IPS DF 6.9 (cell line): ENCODE data around the gene ISLR2.

ENCODE experiments used
- DNase-seq: peaks from one replicate; pipeline ENCODE4 v3.0.0-alpha.2; 2013; ENCODE audit warnings: low read depth, low spot score
- H3K27ac ChIP-seq: one replicate; pipeline ENCODE4 v1.5.1; 2013; ENCODE audit warnings: low read length, control low read depth
- H3K27me3 ChIP-seq: 2 replicates; pipeline ENCODE4 v1.6.1; 2013; ENCODE audit warnings: mild to moderate bottlenecking, low read length; ENCODE audit not compliant: control insufficient read depth, insufficient read depth
- H3K36me3 ChIP-seq: 2 replicates; pipeline ENCODE4 v1.6.1; 2013; ENCODE audit warnings: low read length; ENCODE audit not compliant: control insufficient read depth, insufficient read depth
- H3K4me1 ChIP-seq: 2 replicates; pipeline ENCODE4 v1.6.1; 2013; ENCODE audit warnings: low read length; ENCODE audit not compliant: control insufficient read depth, insufficient read depth
- H3K4me3 ChIP-seq: 2 replicates; pipeline ENCODE4 v1.5.1; 2013; ENCODE audit warnings: mild to moderate bottlenecking, low read length
- H3K9me3 ChIP-seq: 2 replicates; pipeline ENCODE4 v1.6.1; 2013; ENCODE audit warnings: low read length, inconsistent platforms; ENCODE audit not compliant: control insufficient read depth, insufficient read depth
- WGBS: extraction: QIAGEN DNeasy Blood & Tissue Kit; methylation state at CpG from one replicate; pipeline ENCODE4 v1.1.7; 2013; ENCODE audit warnings: mixed read lengths, missing lambda C conversion rate; ENCODE audit not compliant: insufficient read length, insufficient coverage; 5-methylcytosine and 5-hydroxymethylcytosine counted together

The ISLR2 gene

DNA sequence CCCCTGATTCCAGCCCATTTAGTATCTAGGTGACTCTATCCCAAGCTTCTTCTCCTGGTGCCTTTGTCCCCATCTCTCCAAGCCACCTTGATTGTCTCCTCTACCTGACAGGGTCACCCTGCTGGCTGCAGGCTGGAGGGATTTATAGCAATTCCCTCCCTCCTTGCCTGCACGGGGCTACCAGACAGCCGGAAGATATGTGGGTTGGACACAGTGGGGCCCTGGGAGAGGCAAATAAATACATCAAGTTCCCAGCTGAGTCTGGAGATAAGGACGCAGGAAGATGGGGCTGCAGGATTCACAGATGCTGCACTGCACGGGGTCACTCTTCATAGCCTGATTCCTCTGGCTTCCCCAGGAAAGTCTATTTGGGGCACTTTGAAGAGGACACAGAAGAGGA lies 9.3 kb upstream of the ISLR2 start:
- no peaks in the 10 kb centered on the region for H3K27me3 ChIP-seq
- no CpG with 5 or more reads among the region's 4 CpGs for WGBS

DNA sequence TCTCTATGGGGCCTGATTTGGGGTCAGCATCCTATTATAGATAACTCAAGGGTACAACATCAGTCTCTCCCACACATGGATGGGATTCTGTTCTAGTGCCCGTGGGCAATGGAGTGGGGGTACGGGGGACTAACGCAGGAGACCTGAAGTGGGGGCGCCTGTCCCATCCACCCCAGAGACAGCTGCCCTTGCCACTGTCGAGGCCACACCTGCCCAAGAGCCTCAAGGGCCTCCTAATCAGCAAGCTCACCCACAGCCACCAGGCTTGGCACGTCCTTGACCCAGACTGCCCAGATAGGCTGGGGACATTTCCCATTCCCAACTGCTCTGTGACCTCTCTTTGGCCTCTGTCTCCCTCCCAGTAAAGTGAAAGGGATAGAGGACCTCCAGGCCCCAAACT lies 8.5 kb upstream of the ISLR2 start:
- DNase-seq, result no peak
- WGBS, result no CpG with 5 or more reads among the region's 6 CpGs

More for the DNA sequence above, 9.3 kb upstream of the ISLR2 start:
- no peaks in the 10 kb centered on the region for H3K36me3 ChIP-seq
- no peak for DNase-seq
- no peak overlapping the region for H3K27ac ChIP-seq
- H3K4me1 ChIP-seq, result peaks cover 3% of the 10 kb centered on the region
- no peak overlapping the region for H3K4me3 ChIP-seq
- H3K9me3 ChIP-seq, result no peaks in the 10 kb centered on the region

DNA sequence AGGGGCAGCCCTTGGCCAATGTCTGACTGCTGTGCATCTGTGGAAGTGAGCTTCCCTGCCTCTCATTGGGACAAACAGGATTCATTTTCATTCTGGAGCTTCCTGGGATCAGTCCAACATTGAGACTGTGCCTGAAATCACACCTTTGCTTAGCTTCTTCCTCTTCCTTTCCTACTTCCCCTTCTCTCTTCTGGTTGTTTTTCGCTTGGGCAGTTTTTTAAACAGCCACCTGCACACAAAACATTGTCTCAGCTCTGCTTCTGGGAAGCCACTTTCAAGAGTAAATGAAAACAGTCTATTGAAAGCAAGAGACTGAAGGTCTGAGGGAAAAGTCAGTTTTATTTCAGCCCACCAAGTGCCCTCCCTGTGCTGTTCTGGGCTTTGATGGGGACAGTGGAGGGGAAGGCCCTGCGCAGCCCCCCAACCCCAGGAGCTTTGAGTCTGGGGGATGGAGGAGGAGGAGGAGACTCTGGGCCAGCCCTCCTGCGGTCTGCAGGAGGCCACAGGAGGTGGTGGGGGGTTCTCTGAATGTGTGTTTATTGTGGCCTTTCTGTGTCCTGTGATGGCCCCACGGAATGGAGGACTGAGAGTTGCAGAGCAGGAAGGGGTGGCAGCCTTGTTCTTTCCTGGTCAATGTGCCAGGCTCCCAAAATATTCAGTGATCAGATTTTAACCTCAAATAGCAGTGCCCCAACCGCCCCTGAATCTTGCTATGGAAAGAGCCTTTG lies 7.8 kb upstream of the ISLR2 start:
- no peaks in the 10 kb centered on the region for H3K36me3 ChIP-seq
- WGBS, result no CpG with 5 or more reads among the region's 5 CpGs
- no peaks in the 10 kb centered on the region for H3K9me3 ChIP-seq
- H3K27me3 ChIP-seq, result no peaks in the 10 kb centered on the region; the same call in 1 of the 2 replicates
- H3K27ac ChIP-seq, result no peak overlapping the region
- H3K4me1 ChIP-seq, result peaks cover 3% of the 10 kb centered on the region
- no peak overlapping the region for H3K4me3 ChIP-seq
- no peak for DNase-seq

More for the DNA sequence above, 8.5 kb upstream of the ISLR2 start:
- Histone ChIP-seq H3K27ac (no peak overlapping the region), H3K36me3 (no peaks in the 10 kb centered on the region), H3K4me1 (peaks cover 3% of the 10 kb centered on the region), H3K9me3 (no peaks in the 10 kb centered on the region), H3K27me3 (no peaks in the 10 kb centered on the region; the same call in 1 of the 2 replicates), H3K4me3 (no peak overlapping the region)

DNA sequence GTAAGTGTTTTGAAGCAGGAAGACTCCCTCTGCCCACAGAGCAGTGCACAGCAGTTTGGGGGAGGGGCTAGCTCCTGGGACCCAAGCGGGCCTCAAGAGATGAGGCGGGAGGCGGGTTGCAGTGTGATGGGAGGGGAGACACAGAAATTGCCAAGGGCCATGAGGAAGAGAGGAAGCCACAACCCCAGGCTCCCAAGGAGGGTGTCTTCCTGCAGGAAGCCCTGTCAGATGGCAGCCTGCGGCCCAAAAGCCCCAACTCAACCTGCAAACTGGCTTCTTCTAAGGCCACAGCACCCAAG lies 7.3 kb upstream of the ISLR2 start:
- WGBS, result no CpG with 5 or more reads among the region's 4 CpGs
- Histone ChIP-seq H3K9me3 (no peaks in the 10 kb centered on the region), H3K27me3 (peaks cover 4% of the 10 kb centered on the region; the same call in 1 of the 2 replicates), H3K4me1 (peaks cover 3% of the 10 kb centered on the region), H3K36me3 (no peaks in the 10 kb centered on the region), H3K27ac (no peak overlapping the region), H3K4me3 (no peak overlapping the region)
- DNase-seq, result no peak

DNA sequence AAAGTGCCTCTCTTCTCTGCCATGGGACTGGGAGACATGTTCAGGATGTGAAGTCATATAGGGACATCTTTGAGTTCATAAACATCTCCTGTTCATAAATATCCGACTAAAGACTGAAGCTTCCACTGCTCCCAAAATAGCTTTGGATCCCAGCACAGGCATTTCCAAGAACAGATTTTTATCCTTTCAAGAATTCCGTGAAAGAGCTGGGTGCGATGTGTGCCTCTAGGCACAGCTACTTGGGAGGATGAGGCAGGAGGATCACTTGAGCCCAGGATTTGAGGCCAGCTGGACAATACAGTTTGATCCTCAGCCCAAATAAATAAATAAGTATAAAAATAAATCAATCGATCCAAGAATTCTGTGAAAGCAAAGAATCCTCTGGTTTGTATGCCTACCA lies 6.7 kb upstream of the ISLR2 start:
- peaks cover 10% of the 10 kb centered on the region; the same call in 1 of the 2 replicates for H3K27me3 ChIP-seq
- H3K36me3 ChIP-seq, result no peaks in the 10 kb centered on the region
- no peak overlapping the region for H3K27ac ChIP-seq
- WGBS, result no CpG with 5 or more reads among the region's 4 CpGs
- no peak for DNase-seq
- no peak overlapping the region for H3K4me3 ChIP-seq
- peaks cover 3% of the 10 kb centered on the region for H3K4me1 ChIP-seq
- H3K9me3 ChIP-seq, result no peaks in the 10 kb centered on the region

DNA sequence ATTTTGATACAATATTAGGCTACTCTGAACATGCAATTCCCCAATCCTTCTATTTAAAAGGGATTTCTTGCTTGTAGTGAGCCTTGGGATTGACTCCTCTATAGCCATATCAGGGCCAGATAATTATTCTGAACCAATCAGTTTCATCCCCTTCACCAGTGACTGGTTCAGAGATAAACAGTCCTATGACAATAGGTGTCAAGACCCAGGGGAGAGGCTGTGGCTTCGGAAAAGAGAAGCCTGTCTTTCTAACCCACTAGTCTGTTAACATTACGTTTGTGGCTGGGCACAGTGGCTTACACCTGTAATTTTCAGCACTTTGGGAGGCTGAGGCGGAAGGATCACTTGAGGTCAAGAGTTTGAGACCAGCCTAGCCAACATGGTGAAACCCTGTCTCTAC lies 6.2 kb upstream of the ISLR2 start:
- peaks cover 15% of the 10 kb centered on the region for H3K27me3 ChIP-seq
- WGBS, result no CpG with 5 or more reads among the region's 3 CpGs
- peaks cover 5% of the 10 kb centered on the region for H3K4me1 ChIP-seq
- no peaks in the 10 kb centered on the region for H3K9me3 ChIP-seq
- H3K4me3 ChIP-seq, result no peak overlapping the region
- H3K27ac ChIP-seq, result no peak overlapping the region
- no peak for DNase-seq
- no peaks in the 10 kb centered on the region for H3K36me3 ChIP-seq

DNA sequence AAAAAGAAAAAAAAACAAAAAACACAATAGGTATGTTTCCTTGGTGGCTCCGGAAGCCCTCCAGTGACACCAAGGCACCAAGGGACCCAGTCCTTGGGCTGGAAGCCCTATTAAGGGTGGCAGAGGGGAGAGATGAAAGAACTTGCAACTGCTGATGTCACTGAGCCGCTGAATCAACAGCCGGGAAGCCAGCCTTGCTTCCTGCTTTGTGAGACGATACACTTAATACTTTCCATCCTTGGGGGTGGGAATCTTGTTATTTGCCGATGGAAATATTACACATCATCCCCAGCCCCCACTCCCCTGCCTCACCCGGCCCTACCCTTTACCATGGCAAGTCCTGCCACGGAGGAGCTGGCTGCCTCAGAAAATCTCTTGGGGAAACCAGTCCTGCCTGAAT lies 5.6 kb upstream of the ISLR2 start:
- H3K27ac ChIP-seq, result no peak overlapping the region
- no peak for DNase-seq
- no CpG with 5 or more reads among the region's 7 CpGs for WGBS
- H3K4me1 ChIP-seq, result peaks cover 5% of the 10 kb centered on the region
- H3K36me3 ChIP-seq, result no peaks in the 10 kb centered on the region
- H3K9me3 ChIP-seq, result no peaks in the 10 kb centered on the region
- H3K27me3 ChIP-seq, result peaks cover 21% of the 10 kb centered on the region
- no peak overlapping the region for H3K4me3 ChIP-seq

DNA sequence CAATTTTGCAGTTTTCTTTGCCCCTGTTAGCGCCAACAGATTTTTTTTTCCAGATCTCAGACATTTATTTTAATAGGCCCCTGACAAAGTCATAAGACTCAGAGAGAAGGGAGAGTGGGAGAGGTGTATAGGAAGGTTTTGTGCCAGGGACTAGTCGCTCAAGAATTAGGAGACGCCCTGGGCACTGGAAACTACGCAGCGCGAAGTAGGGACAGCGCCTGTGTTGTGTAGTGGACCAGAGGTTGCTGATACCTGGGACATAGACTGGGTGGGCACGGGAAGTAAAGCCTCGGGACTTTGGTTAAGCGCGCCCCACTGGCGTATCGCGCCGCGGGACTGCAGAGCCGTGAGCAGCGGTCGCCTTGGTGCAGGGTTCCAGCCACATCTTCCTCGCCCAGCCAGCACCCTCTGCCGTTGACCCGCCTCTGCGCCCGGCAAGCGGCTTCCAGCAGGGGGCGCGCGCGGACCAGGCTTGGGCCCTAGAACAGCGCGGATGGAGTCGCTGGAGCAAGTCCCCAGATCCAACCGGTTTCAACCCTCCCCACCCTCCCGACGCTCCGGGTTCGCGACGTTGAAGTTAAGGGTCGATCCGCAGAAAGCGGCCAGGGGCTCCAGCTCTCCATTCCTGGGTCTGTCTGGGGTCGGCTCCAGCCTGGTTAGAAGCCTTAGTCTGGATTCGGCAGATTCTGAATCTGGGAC lies 3.0 kb upstream of the ISLR2 start:
- no peaks in the 10 kb centered on the region for H3K36me3 ChIP-seq
- H3K4me3 ChIP-seq, result peak overlapping the region; percentile 7; the same call in 1 of the 2 replicates
- peaks cover 8% of the 10 kb centered on the region for H3K4me1 ChIP-seq
- H3K9me3 ChIP-seq, result no peaks in the 10 kb centered on the region
- no peak overlapping the region for H3K27ac ChIP-seq
- WGBS, result 100% methylated on average over 1 of the region's 44 CpGs
- H3K27me3 ChIP-seq, result peaks cover 46% of the 10 kb centered on the region
- no peak for DNase-seq

DNA sequence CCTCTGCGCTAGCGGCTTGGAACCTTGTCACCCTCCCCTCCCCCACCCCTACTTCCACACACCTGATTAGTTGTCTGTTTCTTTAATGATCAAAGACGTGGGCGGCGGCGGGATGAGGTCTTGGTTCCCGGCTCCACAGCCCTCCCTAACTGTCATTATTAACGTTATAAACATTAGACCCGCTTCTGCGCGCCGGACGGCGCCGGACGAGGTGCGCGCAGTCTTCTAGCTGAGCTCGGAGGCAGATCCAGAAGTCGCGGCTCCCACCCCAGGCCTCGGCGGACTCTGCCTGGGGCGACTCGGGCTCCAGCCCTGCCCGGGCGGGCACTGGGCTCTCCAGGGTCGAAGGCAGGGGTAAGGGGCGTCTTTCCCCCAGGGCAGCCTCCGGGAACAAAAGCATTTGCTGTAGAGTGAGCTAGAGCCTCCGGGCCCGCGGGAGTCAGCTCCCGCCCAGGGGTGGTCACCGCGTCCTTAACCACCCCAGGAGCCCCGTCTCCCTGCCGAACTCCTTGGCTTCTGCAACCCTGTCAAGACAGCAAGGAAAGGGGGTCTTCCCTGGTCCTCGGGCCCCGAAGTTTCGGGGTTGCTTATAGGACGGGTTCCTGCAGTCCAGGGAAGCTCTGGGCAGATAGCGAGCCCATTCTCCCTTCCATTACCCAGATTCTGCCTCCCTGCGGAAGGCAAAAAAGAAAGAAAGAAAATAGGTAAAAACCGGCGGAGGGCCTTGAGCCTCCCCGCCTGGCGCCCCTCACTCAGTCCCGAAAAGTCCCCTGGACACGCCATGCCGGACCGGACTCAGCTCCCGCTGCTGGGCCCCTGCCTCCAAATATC lies 2.2 kb upstream of the ISLR2 start:
- H3K9me3 ChIP-seq, result no peaks in the 10 kb centered on the region
- H3K4me3 ChIP-seq, result peak overlapping the region; percentile 10; the same call in 1 of the 2 replicates
- no peak overlapping the region for H3K27ac ChIP-seq
- peaks cover 54% of the 10 kb centered on the region for H3K27me3 ChIP-seq
- H3K36me3 ChIP-seq, result peaks cover 2% of the 10 kb centered on the region; the same call in 1 of the 2 replicates
- peaks cover 12% of the 10 kb centered on the region for H3K4me1 ChIP-seq
- WGBS, result no CpG with 5 or more reads among the region's 53 CpGs
- DNase-seq, result no peak

DNA sequence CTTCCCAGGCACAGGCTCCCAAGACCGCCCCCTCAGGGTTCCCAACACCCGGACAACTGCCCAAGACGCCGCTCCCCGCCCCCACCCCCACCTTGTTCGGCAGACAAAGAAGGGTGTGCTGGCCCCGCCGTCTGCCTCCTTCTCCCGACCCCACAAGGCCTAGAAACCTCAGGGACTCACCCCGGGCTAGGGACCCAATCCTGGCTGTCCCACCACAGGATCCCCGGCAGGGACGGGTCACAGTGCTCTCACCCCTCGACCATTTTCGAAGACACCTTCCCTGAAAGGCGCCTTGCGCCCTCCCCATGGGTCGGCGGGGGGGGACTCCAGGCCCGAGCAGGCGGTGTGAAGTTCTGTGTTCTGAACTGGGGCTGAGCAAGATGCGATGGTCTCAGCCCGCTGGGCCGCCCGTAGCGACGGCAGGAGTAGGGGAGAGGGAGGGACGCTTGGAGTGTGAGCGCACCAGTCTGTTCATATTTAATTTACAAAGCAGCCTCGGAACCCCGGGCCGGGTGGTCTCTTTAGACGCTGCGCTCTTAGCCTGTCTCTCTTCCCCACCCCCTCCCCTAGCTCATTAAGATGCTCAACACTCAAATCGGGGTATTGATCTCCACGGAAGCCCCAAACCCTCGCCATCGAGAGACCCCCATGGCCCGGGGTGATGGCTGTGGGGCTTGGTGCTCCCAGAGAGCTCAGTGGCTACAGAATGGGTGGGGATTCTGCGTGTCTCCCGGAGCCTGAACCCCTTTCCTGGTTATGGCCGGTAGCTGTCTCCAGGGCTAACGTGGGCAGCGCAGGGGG lies 1.4 kb upstream of the ISLR2 start:
- no peak for DNase-seq

More for the DNA sequence above, 1.4 kb upstream of the ISLR2 start:
- no peaks in the 10 kb centered on the region for H3K9me3 ChIP-seq
- WGBS, result no CpG with 5 or more reads among the region's 43 CpGs
- H3K4me3 ChIP-seq, result peak overlapping the region; percentile 14; the same call in 1 of the 2 replicates
- peaks cover 62% of the 10 kb centered on the region for H3K27me3 ChIP-seq
- peaks cover 2% of the 10 kb centered on the region; the same call in 1 of the 2 replicates for H3K36me3 ChIP-seq
- no peak overlapping the region for H3K27ac ChIP-seq
- H3K4me1 ChIP-seq, result peaks cover 13% of the 10 kb centered on the region
